Measurements from ENCODE around the gene PRRT3. TPM values are rescaled to one million over a fixed set of nuclear protein-coding genes. Genes with fewer than 3 reads are reported as not detected.

The PRRT3 gene
- total and polyA plus RNA-seq, 2 of the 8 experiments (the other 6 are each of a cell fraction or from before 2014, with no cell fraction given), result 9.0 to 9.2 TPM

DNA sequence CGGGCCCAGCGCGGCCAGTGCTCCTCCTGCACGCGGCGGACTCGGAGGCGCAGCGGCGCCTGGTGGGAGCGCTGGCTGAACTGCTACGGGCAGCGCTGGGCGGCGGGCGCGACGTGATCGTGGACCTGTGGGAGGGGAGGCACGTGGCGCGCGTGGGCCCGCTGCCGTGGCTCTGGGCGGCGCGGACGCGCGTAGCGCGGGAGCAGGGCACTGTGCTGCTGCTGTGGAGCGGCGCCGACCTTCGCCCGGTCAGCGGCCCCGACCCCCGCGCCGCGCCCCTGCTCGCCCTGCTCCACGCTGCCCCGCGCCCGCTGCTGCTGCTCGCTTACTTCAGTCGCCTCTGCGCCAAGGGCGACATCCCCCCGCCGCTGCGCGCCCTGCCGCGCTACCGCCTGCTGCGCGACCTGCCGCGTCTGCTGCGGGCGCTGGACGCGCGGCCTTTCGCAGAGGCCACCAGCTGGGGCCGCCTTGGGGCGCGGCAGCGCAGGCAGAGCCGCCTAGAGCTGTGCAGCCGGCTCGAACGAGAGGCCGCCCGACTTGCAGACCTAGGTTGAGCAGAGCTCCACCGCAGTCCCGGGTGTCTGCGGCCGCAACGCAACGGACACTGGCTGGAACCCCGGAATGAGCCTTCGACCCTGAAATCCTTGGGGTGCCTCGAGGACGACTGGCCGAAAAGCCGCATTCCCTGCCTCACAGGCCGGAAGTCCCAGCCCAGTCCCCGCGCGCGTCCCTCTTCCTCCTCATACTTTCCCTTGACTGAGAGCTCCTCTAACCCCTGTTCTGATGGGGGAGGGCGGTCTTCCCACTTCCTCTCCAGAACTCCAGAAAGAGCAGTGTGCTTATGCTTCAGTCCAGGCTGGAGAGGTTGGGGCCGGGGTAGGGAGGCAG, 36.7 kb downstream of the PRRT3 start:
- Histone ChIP-seq H2BK12ac (ENCODE audit: low read depth, low read length) (no peak overlapping the region; the same call in 1 of the 2 replicates), H4K91ac (replicated peaks; ENCODE audit: insufficient read length, low read length) (peak overlapping the region; percentile 93), H3K79me2 (ENCODE audit: control insufficient read depth in 1 of 2, insufficient read depth in 2 of 2, low read length in 2 of 2) (no peaks in the 10 kb centered on the region), H2BK20ac (ENCODE audit: low read length) (no peak overlapping the region), H3K27me3 (replicated peaks in 1 of 4; ENCODE audit: control insufficient read depth in 3 of 4, extremely low read depth in 1 of 4, insufficient read depth in 3 of 4, low read length in 3 of 4) (peaks cover 0 to 18% (median 10%) of the 10 kb centered on the region in 4 experiments; a peak in 5 of 7 replicates), H2AK5ac (ENCODE audit: low read depth, low read length) (no peak overlapping the region), H3K23me2 (ENCODE audit: low read depth, low read length) (peaks cover 10% of the 10 kb centered on the region; the same call in 1 of the 2 replicates), H3K18ac (ENCODE audit: extremely low read depth, low read length) (peak overlapping the region; percentile 95), H3K79me1 (ENCODE audit: low read depth, low read length) (no peaks in the 10 kb centered on the region), H3K4me3 (ENCODE audit: extremely low read depth in 1 of 4, insufficient read depth in 2 of 4, low read depth in 3 of 4, low read length in 4 of 4) (peak overlapping the region; percentile 46 to 72 (median 48)), H3K56ac (replicated peaks; ENCODE audit: insufficient read length, low read depth, low read length) (no peak overlapping the region), H3K36me3 (ENCODE audit: control insufficient read depth in 2 of 4, insufficient read depth in 4 of 4, low read length in 3 of 4) (no peaks in the 10 kb centered on the region), H2BK120ac (replicated peaks; ENCODE audit: low read depth, low read length) (no peak overlapping the region), H4K8ac (ENCODE audit: extremely low read depth, insufficient read depth, low read length) (peak overlapping the region; percentile 80; the same call in 1 of the 2 replicates), H3K9ac (replicated peaks in 1 of 4; ENCODE audit: extremely low read depth in 1 of 4, low read depth in 3 of 4, low read length in 3 of 4) (peak overlapping the region; percentile 24 to 52 (median 46); a peak in 6 of 7 replicates), H3K27ac (ENCODE audit: low read depth, low read length) (no peak overlapping the region), H4K5ac (ENCODE audit: insufficient read length, low read depth, low read length) (no peak overlapping the region), H3K4ac (replicated peaks; ENCODE audit: insufficient read length, low read depth, low read length) (no peak overlapping the region), H2BK5ac (ENCODE audit: low read depth, low read length) (no peak overlapping the region; the same call in 1 of the 2 replicates), H3K9me3 (ENCODE audit: insufficient read depth in 2 of 2, low read depth in 1 of 2, low read length in 1 of 2) (peaks cover 0 to 6% of the 10 kb centered on the region in 2 experiments; a peak in 2 of 4 replicates), H2BK15ac (ENCODE audit: low read length) (peak overlapping the region; percentile 65), H3K4me2 (ENCODE audit: insufficient read depth in 1 of 2, low read depth in 2 of 2, low read length in 2 of 2) (peak overlapping the region; percentile 74 to 84), H2AFZ (ENCODE audit: low read length) (peak overlapping the region; percentile 16; the same call in 1 of the 2 replicates), H3K14ac (ENCODE audit: insufficient read length) (no peak overlapping the region), H3K23ac (ENCODE audit: insufficient read length) (no peak overlapping the region), H4K20me1 (replicated peaks in 1 of 2; ENCODE audit: control insufficient read depth in 1 of 2, insufficient read depth in 2 of 2, low read length in 2 of 2) (no peaks in the 10 kb centered on the region), H3K4me1 (replicated peaks in 1 of 4; ENCODE audit: control insufficient read depth in 3 of 4, insufficient read depth in 4 of 4, low read length in 3 of 4) (peaks cover 0 to 20% (median 17%) of the 10 kb centered on the region in 4 experiments; a peak in 6 of 7 replicates)
- 1% methylated on average over 51 of the region's 99 CpGs; no CpG with 5 or more reads in 1 of the 2 experiments for WGBS, 2 experiments (ENCODE audit: extremely low coverage in 1 of 2, insufficient coverage in 1 of 2, insufficient read length in 1 of 2, insufficient replicate concordance in 2 of 2, low coverage in 1 of 2, low lambda C conversion rate in 2 of 2, missing lambda C conversion rate in 1 of 2)
- DNase-seq (ENCODE audit: low read depth in 1 of 2, low spot score in 2 of 2), result peak in 1 of 2 experiments; percentile 81
- ChIA-PET POLR2A (ENCODE audit: partially characterized antibody) (interaction anchor here (0.7 to 5.5 kb wide), 12 partner anchors 10 to 122 kb away, joined by 3 to 43 read pairs (median 6); partner anchors contain the start of genes ARPC4, CRELD1, IL17RE and JAGN1), CTCF (ENCODE audit: partially characterized antibody) (interaction anchor here (0.7 to 9.1 kb wide), 7 partner anchors 10 to 179 kb away, joined by 3 to 76 read pairs (median 5); partner anchors contain the start of genes CRELD1 and IL17RE)
- FAIRE-seq, result no peak
- TF ChIP-seq ZNF274 (IDR thresholded peaks at IDR 0.05; ENCODE audit: borderline replicate concordance, extremely low read depth, low read length), result no peak
- peak; percentile 41; the same call in 1 of the 2 replicates for TF ChIP-seq SUZ12 (IDR thresholded peaks at IDR 0.05; ENCODE audit: low read length)
- TF ChIP-seq, protein P1, sequence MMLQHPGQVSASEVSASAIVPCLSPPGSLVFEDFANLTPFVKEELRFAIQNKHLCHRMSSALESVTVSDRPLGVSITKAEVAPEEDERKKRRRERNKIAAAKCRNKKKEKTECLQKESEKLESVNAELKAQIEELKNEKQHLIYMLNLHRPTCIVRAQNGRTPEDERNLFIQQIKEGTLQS (IDR thresholded peaks at IDR 0.05; ENCODE audit: insufficient read depth, low read depth, low read length), result no peak
- peak; percentile 60 to 80; a peak in 1 of 4 replicates for TF ChIP-seq HDAC2 (IDR thresholded peaks at IDR 0.05; ENCODE audit: borderline replicate concordance in 1 of 2, low read depth in 2 of 2, low read length in 2 of 2)
- peak; percentile 39 for TF ChIP-seq ASH2L (IDR thresholded peaks at IDR 0.05; ENCODE audit: low read length)
- 0 out of 4 replicates have a peak, but pooled peaks of 1 of the 2 experiments have one; percentile 40 for TF ChIP-seq SIN3A (conservative IDR thresholded peaks at IDR 0.05 in 1 of 2, IDR thresholded peaks at IDR 0.05 in 1 of 2; ENCODE audit: low read depth in 1 of 2, low read length in 2 of 2)
- TF ChIP-seq EZH2 (IDR thresholded peaks at IDR 0.05; ENCODE audit: low read depth, low read length, severe bottlenecking), result peak; percentile 29
- TF ChIP-seq KDM4A (IDR thresholded peaks at IDR 0.05; ENCODE audit: low read depth, low read length, severe bottlenecking), result peak; percentile 96

Data from H1 (cell line).